Fibroblast of lung (primary cell): ENCODE measurements around the gene ZNRF3. TPM values are rescaled to one million over a fixed set of nuclear protein-coding genes. Genes with fewer than 3 reads are reported as not detected.
A peak's percentile ranks its signal among the peaks of the same experiment; 100 is the strongest.
"Not testable (repeated sequence)": the region's sequence is repeated elsewhere in the genome, so short reads cannot be mapped to it uniquely, and the experiment has no call there.

Experiments used
- DNase-seq, 2 donors: peaks; one replicate each; pipeline versions ENCODE4 v3.0.0 to v3.0.0-alpha.2; 2010; ENCODE audit warnings: low read depth in 2 of 2
- H2AFZ ChIP-seq: 2 replicates; pipeline ENCODE4 v1.5.1; 2012; ENCODE audit warnings: low read length, control low read depth, inconsistent platforms
- H3K27ac ChIP-seq: 2 replicates; pipeline ENCODE4 v1.5.1; 2011; ENCODE audit warnings: low read length, control low read depth; ENCODE audit not compliant: insufficient read depth
- H3K27me3 ChIP-seq: 2 replicates; pipeline ENCODE4 v1.5.1; 2011; ENCODE audit warnings: mild to moderate bottlenecking, low read length; ENCODE audit not compliant: control insufficient read depth, insufficient read depth
- H3K36me3 ChIP-seq: 2 replicates; pipeline ENCODE4 v1.5.1; 2011; ENCODE audit warnings: low read length; ENCODE audit not compliant: control insufficient read depth, insufficient read depth
- H3K4me1 ChIP-seq: 2 replicates; pipeline ENCODE4 v1.5.1; 2011; ENCODE audit warnings: low read length; ENCODE audit not compliant: control insufficient read depth, insufficient read depth; ENCODE audit errors: extremely low read depth
- H3K4me2 ChIP-seq: 2 replicates; pipeline ENCODE4 v1.5.1; 2011; ENCODE audit warnings: low read length, control low read depth; ENCODE audit not compliant: insufficient read depth; ENCODE audit errors: extremely low read depth
- H3K4me3 ChIP-seq, 4 experiments: fragments of 200-600 bp in 1 of 4; sonication (generic) in 1 of 4; replicated peaks in 1 of 4; 2 replicates each; pipeline ENCODE4 v1.5.1; 2011 to 2016; ENCODE audit warnings: low read length in 4 of 4, low read depth in 3 of 4, mild to moderate bottlenecking in 3 of 4, control low read depth in 2 of 4, inconsistent platforms in 1 of 4, mixed read lengths in 1 of 4; ENCODE audit not compliant: insufficient read depth in 1 of 4; ENCODE audit errors: control extremely low read depth in 1 of 4
- H3K79me2 ChIP-seq: 2 replicates; pipeline ENCODE4 v1.5.1; 2012; ENCODE audit warnings: mild to moderate bottlenecking, low read length, inconsistent platforms; ENCODE audit not compliant: control insufficient read depth, insufficient read depth
- H3K9ac ChIP-seq: 2 replicates; pipeline ENCODE4 v1.5.1; 2011; ENCODE audit warnings: mild to moderate bottlenecking, low read length, control low read depth; ENCODE audit not compliant: insufficient read depth
- H3K9me3 ChIP-seq: 2 replicates; pipeline ENCODE4 v1.5.1; 2012; ENCODE audit warnings: low read depth, low read length; ENCODE audit not compliant: control insufficient read depth, insufficient read depth
- H4K20me1 ChIP-seq: 2 replicates; pipeline ENCODE4 v1.5.1; 2011; ENCODE audit warnings: low read length; ENCODE audit not compliant: control insufficient read depth, insufficient read depth; ENCODE audit errors: extremely low read depth
- EZH2 ChIP-seq: IDR thresholded peaks from 2 replicates; pipeline ENCODE4 v1.5.1; 2012; ENCODE audit warnings: low read length, control low read depth, mild to moderate bottlenecking; ENCODE audit errors: missing control alignments
- polyA plus RNA-seq, 2 donors: library from polyadenylated mRNA; depleted of rRNA in 1 of 2; stranded (reverse) in 1 of 2; unstranded in 1 of 2; fragments of >200 nt; gene quantifications; 2 replicates each; pipeline ENCODE4 v1.2.1, GENCODE V29; 2011 to 2012; ENCODE audit warnings: missing spikeins in 1 of 2
- total RNA-seq: library from RNA; depleted of rRNA; stranded (reverse); fragments of >200 nt; gene quantifications from 2 replicates; pipeline ENCODE4 v1.2.1, GENCODE V29; 2014
- TF ChIP-seq, protein P1 (sequence below), 2 donors: IDR thresholded peaks in 1 of 2; conservative IDR thresholded peaks in 1 of 2; 1 replicate in 1 of 2; 2 replicates in 1 of 2; pipeline ENCODE4 v1.5.1; 2011 to 2012; ENCODE audit warnings: low read length in 2 of 2, control low read depth in 1 of 2, inconsistent platforms in 1 of 2, low read depth in 1 of 2, mild to moderate bottlenecking in 1 of 2

ZNRF3 gene
- total and polyA plus RNA-seq, 2 donors (not counting 1 experiment from before 2014, with no cell fraction given) = 1.1 to 2.6 TPM

- Histone ChIP-seq H3K4me3 (peak overlapping the region; percentile 56 to 68 (median 61)), H2AFZ (peak overlapping the region; percentile 34), H3K9me3 (no peaks in the 10 kb centered on the region), H3K9ac (peak overlapping the region; percentile 50), H3K27ac (no peak overlapping the region), H3K27me3 (no peaks in the 10 kb centered on the region), H3K79me2 (peaks cover 2% of the 10 kb centered on the region), H3K4me2 (peak overlapping the region; percentile 94), H4K20me1 (no peaks in the 10 kb centered on the region), H3K36me3 (no peaks in the 10 kb centered on the region), H3K4me1 (peaks cover 2% of the 10 kb centered on the region)
- peak; percentile 33 to 39 for DNase-seq
- TF ChIP-seq, protein P1, sequence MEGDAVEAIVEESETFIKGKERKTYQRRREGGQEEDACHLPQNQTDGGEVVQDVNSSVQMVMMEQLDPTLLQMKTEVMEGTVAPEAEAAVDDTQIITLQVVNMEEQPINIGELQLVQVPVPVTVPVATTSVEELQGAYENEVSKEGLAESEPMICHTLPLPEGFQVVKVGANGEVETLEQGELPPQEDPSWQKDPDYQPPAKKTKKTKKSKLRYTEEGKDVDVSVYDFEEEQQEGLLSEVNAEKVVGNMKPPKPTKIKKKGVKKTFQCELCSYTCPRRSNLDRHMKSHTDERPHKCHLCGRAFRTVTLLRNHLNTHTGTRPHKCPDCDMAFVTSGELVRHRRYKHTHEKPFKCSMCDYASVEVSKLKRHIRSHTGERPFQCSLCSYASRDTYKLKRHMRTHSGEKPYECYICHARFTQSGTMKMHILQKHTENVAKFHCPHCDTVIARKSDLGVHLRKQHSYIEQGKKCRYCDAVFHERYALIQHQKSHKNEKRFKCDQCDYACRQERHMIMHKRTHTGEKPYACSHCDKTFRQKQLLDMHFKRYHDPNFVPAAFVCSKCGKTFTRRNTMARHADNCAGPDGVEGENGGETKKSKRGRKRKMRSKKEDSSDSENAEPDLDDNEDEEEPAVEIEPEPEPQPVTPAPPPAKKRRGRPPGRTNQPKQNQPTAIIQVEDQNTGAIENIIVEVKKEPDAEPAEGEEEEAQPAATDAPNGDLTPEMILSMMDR (conservative IDR thresholded peaks at IDR 0.05 in 1 of 2, IDR thresholded peaks at IDR 0.05 in 1 of 2; ENCODE audit: low read depth in 1 of 2, low read length in 2 of 2) = no peak
- TF ChIP-seq EZH2 = no peak
Observed at GRCh38 chr22:28883917-28884746, 760 bp downstream of the ZNRF3 start.

- Histone ChIP-seq H2AFZ (peak overlapping the region; percentile 34), H3K36me3 (no peaks in the 10 kb centered on the region), H4K20me1 (no peaks in the 10 kb centered on the region), H3K9me3 (no peaks in the 10 kb centered on the region), H3K27ac (no peak overlapping the region), H3K4me2 (peak overlapping the region; percentile 94), H3K4me3 (peak overlapping the region; percentile 56 to 68 (median 61)), H3K27me3 (no peaks in the 10 kb centered on the region), H3K79me2 (peaks cover 2% of the 10 kb centered on the region), H3K4me1 (peaks cover 2% of the 10 kb centered on the region), H3K9ac (no peak overlapping the region)
- DNase-seq = no peak
- no peak for TF ChIP-seq EZH2
- TF ChIP-seq, protein P1 (conservative IDR thresholded peaks at IDR 0.05 in 1 of 2, IDR thresholded peaks at IDR 0.05 in 1 of 2; ENCODE audit: low read depth in 1 of 2, low read length in 2 of 2) = no peak
Observed at GRCh38 chr22:28884747-28885350, 1.5 kb downstream of the ZNRF3 start.

- no peak overlapping the region for H3K27ac ChIP-seq
- H3K4me1 ChIP-seq = peaks cover 2% of the 10 kb centered on the region
- H3K9me3 ChIP-seq = no peaks in the 10 kb centered on the region
- TF ChIP-seq EZH2 = no peak
- TF ChIP-seq, protein P1 (conservative IDR thresholded peaks at IDR 0.05 in 1 of 2, IDR thresholded peaks at IDR 0.05 in 1 of 2; ENCODE audit: low read depth in 1 of 2, low read length in 2 of 2) = no peak
- H2AFZ ChIP-seq = no peak overlapping the region
- H4K20me1 ChIP-seq = no peaks in the 10 kb centered on the region
- H3K79me2 ChIP-seq = peaks cover 2% of the 10 kb centered on the region
- H3K27me3 ChIP-seq = no peaks in the 10 kb centered on the region
- DNase-seq = peak in 1 of 2 donors; percentile 14
- H3K4me2 ChIP-seq = no peak overlapping the region
- H3K36me3 ChIP-seq = no peaks in the 10 kb centered on the region
- H3K4me3 ChIP-seq = no peak overlapping the region
- H3K9ac ChIP-seq = no peak overlapping the region
Observed at GRCh38 chr22:28885939-28886338, 2.6 kb downstream of the ZNRF3 start.

DNA sequence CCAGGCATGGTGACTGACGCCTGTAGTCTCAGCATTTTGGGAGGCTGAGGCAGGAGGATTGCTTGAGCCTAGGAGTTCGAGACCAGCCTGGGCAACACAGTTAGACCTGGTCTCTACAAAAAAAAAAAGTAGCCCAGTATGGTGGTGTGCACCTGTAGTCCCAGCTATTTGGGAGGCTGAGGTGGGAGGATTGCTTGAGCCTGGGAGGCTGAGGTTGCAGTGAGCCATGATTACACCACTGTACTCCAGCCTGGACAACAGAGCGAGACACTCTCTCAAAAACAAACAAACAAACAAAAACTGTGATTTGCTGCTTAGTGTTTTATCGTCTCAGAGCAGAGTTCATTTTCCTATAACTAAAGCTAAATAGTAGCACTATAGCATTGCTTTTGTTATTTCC, 3.3 kb downstream of the ZNRF3 start:
- H2AFZ ChIP-seq, DNase-seq, H3K79me2 ChIP-seq: not testable (repeated sequence)

More for the DNA sequence above, 3.3 kb downstream of the ZNRF3 start:
- H3K27me3 ChIP-seq, H3K4me2 ChIP-seq, H3K36me3 ChIP-seq, H3K9ac ChIP-seq, H3K4me1 ChIP-seq, H3K9me3 ChIP-seq, H3K4me3 ChIP-seq, H4K20me1 ChIP-seq, H3K27ac ChIP-seq: not testable (repeated sequence)
